ENCODE results near the gene ZBTB6.
"Not testable (repeated sequence)": the region's sequence is repeated elsewhere in the genome, so short reads cannot be mapped to it uniquely, and the experiment has no call there.

The ZBTB6 gene

GRCh38 chr9:122929796-122930354 lies 16.8 kb upstream of the ZBTB6 start:
- no peak for DNase-seq (ENCODE audit: low read depth, low spot score)

- no peak for DNase-seq (ENCODE audit: low read depth, low spot score)
Measured at GRCh38 chr9:122923947-122924346, 10.8 kb upstream of the ZBTB6 start.

- no peak for DNase-seq (ENCODE audit: low read depth, low spot score)
Measured at GRCh38 chr9:122922713-122923112, 9.6 kb upstream of the ZBTB6 start.

GRCh38 chr9:122918310-122918709 lies 5.2 kb upstream of the ZBTB6 start:
- no peak for DNase-seq (ENCODE audit: low read depth, low spot score)

- DNase-seq (ENCODE audit: low read depth, low spot score) = no peak
Measured at GRCh38 chr9:122912671-122912963, 506 bp downstream of the ZBTB6 start.

- DNase-seq (ENCODE audit: low read depth, low spot score) = not testable (repeated sequence)
Measured at GRCh38 chr9:122906122-122906521, 7.0 kb downstream of the ZBTB6 start.

GRCh38 chr9:122904823-122905710 lies 8.1 kb downstream of the ZBTB6 start, which contains the start of gene RC3H2:
Gene RC3H2 (minus strand): TSS chr9:122905359. CDS start chr9:122897509, 7,850 bp downstream.
- DNase-seq (ENCODE audit: low read depth, low spot score) = peak; percentile 99

- DNase-seq (ENCODE audit: low read depth, low spot score) = no peak
Measured at GRCh38 chr9:122904466-122904822, 8.7 kb downstream of the ZBTB6 start.

GRCh38 chr9:122900791-122901190 lies 12.3 kb downstream of the ZBTB6 start:
- no peak for DNase-seq (ENCODE audit: low read depth, low spot score)

- DNase-seq (ENCODE audit: low read depth, low spot score) = no peak
Measured at GRCh38 chr9:122897969-122898368, 15.2 kb downstream of the ZBTB6 start.

- DNase-seq (ENCODE audit: low read depth, low spot score) = no peak
Measured at GRCh38 chr9:122888480-122888879, 24.6 kb downstream of the ZBTB6 start.

- no peak for DNase-seq (ENCODE audit: low read depth, low spot score)
Measured at GRCh38 chr9:122883125-122883524, 30.0 kb downstream of the ZBTB6 start.

- no peak for DNase-seq (ENCODE audit: low read depth, low spot score)
Measured at GRCh38 chr9:122879443-122879842, 33.7 kb downstream of the ZBTB6 start.

- no peak for DNase-seq (ENCODE audit: low read depth, low spot score)
Measured at GRCh38 chr9:122875523-122875922, 37.6 kb downstream of the ZBTB6 start.

- not testable (repeated sequence) for DNase-seq (ENCODE audit: low read depth, low spot score)
Measured at GRCh38 chr9:122867276-122867675, 45.8 kb downstream of the ZBTB6 start.

GRCh38 chr9:122866079-122866478 lies 47.0 kb downstream of the ZBTB6 start:
- no peak for DNase-seq (ENCODE audit: low read depth, low spot score)

- DNase-seq (ENCODE audit: low read depth, low spot score) = no peak
Measured at GRCh38 chr9:122865300-122865699, 47.8 kb downstream of the ZBTB6 start.

GRCh38 chr9:122863407-122863806 lies 49.7 kb downstream of the ZBTB6 start:
- DNase-seq (ENCODE audit: low read depth, low spot score) = no peak

- no peak for DNase-seq (ENCODE audit: low read depth, low spot score)
Measured at GRCh38 chr9:122860319-122861142, 52.6 kb downstream of the ZBTB6 start.
